Upper lobe of left lung (tissue), 4 donors: ENCODE measurements around the gene LMO7.

Experiments
- POLR2A ChIP-seq, 4 donors: fragments of 450-650 bp; IDR thresholded peaks; one replicate each; pipeline ENCODE4 v1.5.1; 2016 to 2017; ENCODE audit warnings: antibody characterized with exemption in 4 of 4, mild to moderate bottlenecking in 2 of 4
- TF ChIP-seq, protein P1 (sequence below), 6 experiments: fragments of 450-650 bp in 4 of 6; fragments of 200-600 bp in 2 of 6; sonication (generic) in 2 of 6; IDR thresholded peaks; one replicate each; pipeline ENCODE4 v1.5.1; 2016 to 2019; ENCODE audit warnings: antibody characterized with exemption in 6 of 6

DNA sequence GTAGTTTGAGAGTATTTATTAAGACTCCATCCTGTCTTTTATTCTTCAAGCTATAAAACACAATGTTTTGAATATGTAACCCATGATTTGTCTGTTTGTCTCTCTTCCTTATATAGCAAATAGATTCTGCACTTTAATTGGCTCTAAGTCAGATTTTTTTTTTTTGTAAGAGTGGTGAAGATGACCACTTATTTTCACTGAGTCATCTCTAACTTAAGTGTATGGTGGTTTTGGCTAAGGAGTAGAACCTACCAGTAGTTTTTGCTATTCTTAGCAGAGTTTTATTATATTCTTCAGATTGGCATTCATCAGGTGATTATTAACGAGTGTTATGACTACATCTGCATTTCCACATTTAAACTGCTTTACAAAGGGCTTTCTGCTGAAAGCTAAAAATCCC, 194.7 kb downstream of the LMO7 start:
- TF ChIP-seq, protein P1, sequence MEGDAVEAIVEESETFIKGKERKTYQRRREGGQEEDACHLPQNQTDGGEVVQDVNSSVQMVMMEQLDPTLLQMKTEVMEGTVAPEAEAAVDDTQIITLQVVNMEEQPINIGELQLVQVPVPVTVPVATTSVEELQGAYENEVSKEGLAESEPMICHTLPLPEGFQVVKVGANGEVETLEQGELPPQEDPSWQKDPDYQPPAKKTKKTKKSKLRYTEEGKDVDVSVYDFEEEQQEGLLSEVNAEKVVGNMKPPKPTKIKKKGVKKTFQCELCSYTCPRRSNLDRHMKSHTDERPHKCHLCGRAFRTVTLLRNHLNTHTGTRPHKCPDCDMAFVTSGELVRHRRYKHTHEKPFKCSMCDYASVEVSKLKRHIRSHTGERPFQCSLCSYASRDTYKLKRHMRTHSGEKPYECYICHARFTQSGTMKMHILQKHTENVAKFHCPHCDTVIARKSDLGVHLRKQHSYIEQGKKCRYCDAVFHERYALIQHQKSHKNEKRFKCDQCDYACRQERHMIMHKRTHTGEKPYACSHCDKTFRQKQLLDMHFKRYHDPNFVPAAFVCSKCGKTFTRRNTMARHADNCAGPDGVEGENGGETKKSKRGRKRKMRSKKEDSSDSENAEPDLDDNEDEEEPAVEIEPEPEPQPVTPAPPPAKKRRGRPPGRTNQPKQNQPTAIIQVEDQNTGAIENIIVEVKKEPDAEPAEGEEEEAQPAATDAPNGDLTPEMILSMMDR (IDR thresholded peaks at IDR 0.05): no peak
- TF ChIP-seq POLR2A (IDR thresholded peaks at IDR 0.05): no peak
